HepG2 (cell line): Measurements from ENCODE around the gene ARAP1.

ENCODE experiments used
- BHLHE40 ChIP-seq: IDR thresholded peaks from 2 replicates; pipeline ENCODE4 v1.6.1; 2011; ENCODE audit warnings: low read length, improper control_type of control experiment
- DBP ChIP-seq: sonication (generic); formaldehyde crosslinking; IDR thresholded peaks from 2 replicates; pipeline ENCODE4 v1.4.0; 2020; ENCODE audit warnings: missing genetic modification reagents; ENCODE audit errors: not compliant biosample characterization
- ETV6 ChIP-seq: sonication (generic); formaldehyde crosslinking; conservative IDR thresholded peaks from 2 replicates; pipeline ENCODE4 v1.4.0; 2020; ENCODE audit warnings: missing genetic modification reagents
- FOXJ3 ChIP-seq: sonication (generic); formaldehyde crosslinking; IDR thresholded peaks from 2 replicates; pipeline ENCODE4 v1.4.0; 2020; ENCODE audit warnings: missing genetic modification reagents, mild to moderate bottlenecking, borderline replicate concordance
- MIER2 ChIP-seq: IDR thresholded peaks from 2 replicates; pipeline ENCODE4 v1.6.1; 2016; ENCODE audit warnings: missing biosample characterization, missing genetic modification reagents
- PLRG1 ChIP-seq: fragments of 450-650 bp; conservative IDR thresholded peaks from 2 replicates; pipeline ENCODE4 v1.6.1; 2016
- POLR2A ChIP-seq, 2 experiments: IDR thresholded peaks; 2 replicates each; pipeline ENCODE4 v1.6.1; 2011; ENCODE audit warnings: low read depth in 2 of 2, low read length in 2 of 2, mild to moderate bottlenecking in 1 of 2, moderate library complexity in 1 of 2; ENCODE audit not compliant: insufficient read depth in 1 of 2
- RAD21 ChIP-seq: fragments of 450-650 bp; formaldehyde crosslinking; IDR thresholded peaks from 2 replicates; pipeline ENCODE4 v1.5.0; 2020; ENCODE audit warnings: mild to moderate bottlenecking
- SUZ12 ChIP-seq: fragments of 150-350 bp; IDR thresholded peaks from 2 replicates; pipeline ENCODE4 v1.6.1; 2014; ENCODE audit warnings: low read depth, low read length
- ZNF256 ChIP-seq: sonication (generic); formaldehyde crosslinking; conservative IDR thresholded peaks from 2 replicates; pipeline ENCODE4 v1.4.0; 2020; ENCODE audit warnings: missing genetic modification reagents
- TF ChIP-seq, protein P1 (sequence below): sonication (generic); formaldehyde crosslinking; IDR thresholded peaks from 2 replicates; pipeline ENCODE4 v1.5.0; 2020; ENCODE audit warnings: mild to moderate bottlenecking, missing genetic modification reagents, moderate library complexity

DNA sequence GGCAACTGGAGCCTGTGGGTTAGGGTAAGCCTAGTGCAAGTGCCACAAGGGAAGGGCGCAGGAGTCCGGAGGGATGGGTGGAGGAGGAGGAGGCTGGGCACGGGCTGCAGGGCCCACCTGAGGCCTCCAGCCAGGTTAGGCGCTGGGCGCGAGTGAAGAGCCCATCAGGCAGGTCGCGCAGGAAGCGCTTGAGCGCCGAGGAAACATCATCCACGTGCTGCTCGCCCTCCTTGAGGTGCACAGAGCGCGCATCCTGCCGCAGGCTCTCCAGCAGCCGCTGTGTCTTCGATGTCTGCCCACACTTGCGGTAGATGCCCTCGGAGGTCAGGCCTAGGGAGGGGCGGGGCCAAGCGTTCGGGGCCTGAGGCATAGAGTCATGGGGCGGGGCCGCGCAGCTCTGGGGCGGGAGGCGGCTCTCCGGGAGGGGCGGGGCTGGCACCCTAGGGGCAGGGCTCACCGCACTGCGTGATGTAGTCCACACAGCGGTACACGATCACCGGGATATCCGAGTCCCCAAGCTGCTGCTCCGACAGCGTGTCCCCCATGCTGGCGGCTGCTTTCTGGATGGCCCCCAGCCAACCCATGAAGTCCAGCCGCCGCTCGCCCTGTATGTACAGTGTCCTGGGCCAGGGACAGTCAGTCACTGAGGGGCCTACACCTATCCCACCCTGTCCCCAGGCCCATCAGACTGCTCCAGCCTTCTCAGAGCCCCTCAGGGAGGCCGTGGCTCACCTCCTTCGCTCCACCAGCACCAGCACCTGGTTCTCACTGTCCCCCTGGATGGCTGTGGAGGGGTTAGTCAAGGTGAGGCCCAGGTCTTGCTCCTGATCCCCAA, 55.1 kb downstream of the ARAP1 start:
- TF ChIP-seq ETV6 (CRISPR knock-in tag) (no peak), DBP (CRISPR knock-in tag) (no peak), FOXJ3 (CRISPR knock-in tag) (no peak), BHLHE40 (no peak), MIER2 (no peak), POLR2A (IDR thresholded peaks at IDR 0.05; ENCODE audit: insufficient read depth in 1 of 2, low read depth in 2 of 2, low read length in 2 of 2) (no peak), ZNF256 (CRISPR knock-in tag) (no peak), RAD21 (CRISPR knock-in tag) (no peak), SUZ12 (no peak), PLRG1 (no peak)
- TF ChIP-seq, protein P1, sequence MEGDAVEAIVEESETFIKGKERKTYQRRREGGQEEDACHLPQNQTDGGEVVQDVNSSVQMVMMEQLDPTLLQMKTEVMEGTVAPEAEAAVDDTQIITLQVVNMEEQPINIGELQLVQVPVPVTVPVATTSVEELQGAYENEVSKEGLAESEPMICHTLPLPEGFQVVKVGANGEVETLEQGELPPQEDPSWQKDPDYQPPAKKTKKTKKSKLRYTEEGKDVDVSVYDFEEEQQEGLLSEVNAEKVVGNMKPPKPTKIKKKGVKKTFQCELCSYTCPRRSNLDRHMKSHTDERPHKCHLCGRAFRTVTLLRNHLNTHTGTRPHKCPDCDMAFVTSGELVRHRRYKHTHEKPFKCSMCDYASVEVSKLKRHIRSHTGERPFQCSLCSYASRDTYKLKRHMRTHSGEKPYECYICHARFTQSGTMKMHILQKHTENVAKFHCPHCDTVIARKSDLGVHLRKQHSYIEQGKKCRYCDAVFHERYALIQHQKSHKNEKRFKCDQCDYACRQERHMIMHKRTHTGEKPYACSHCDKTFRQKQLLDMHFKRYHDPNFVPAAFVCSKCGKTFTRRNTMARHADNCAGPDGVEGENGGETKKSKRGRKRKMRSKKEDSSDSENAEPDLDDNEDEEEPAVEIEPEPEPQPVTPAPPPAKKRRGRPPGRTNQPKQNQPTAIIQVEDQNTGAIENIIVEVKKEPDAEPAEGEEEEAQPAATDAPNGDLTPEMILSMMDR (CRISPR knock-in tag), result no peak
